ENCODE results near the gene ADSL. TPM values are rescaled to one million over a fixed set of nuclear protein-coding genes. Genes with fewer than 3 reads are reported as not detected.

Gene ADSL
- total RNA-seq, 2 experiments from 2014 or later: 156 to 160 TPM

GRCh38 chr22:40409613-40410113, 63.4 kb downstream of the ADSL start:
- CTCF ChIA-PET: interaction anchor here (2.3 kb wide), 1 partner anchor 27 kb away, joined by 7 read pairs; no protein-coding TSS in a partner anchor

GRCh38 chr22:40410272-40410671, 64.0 kb downstream of the ADSL start:
- POLR2A ChIA-PET: no interaction called here
- CTCF ChIA-PET: interaction anchor here (0.6 to 2.3 kb wide), 2 partner anchors 27 to 261 kb away, joined by 3 to 7 read pairs; no protein-coding TSS in a partner anchor

More at GRCh38 chr22:40409613-40410113, 63.4 kb downstream of the ADSL start:
- POLR2A ChIA-PET: no interaction called here

- CTCF ChIA-PET: interaction anchor here (0.5 to 2.3 kb wide), 3 partner anchors 24 to 262 kb away, joined by 3 to 7 read pairs (median 3); no protein-coding TSS in a partner anchor
- POLR2A ChIA-PET: no interaction called here
Measured at GRCh38 chr22:40410731-40411505, 64.6 kb downstream of the ADSL start.

GRCh38 chr22:40411506-40411861, 65.2 kb downstream of the ADSL start:
- CTCF ChIA-PET: interaction anchor here (0.5 kb wide), 1 partner anchor 23 kb away, joined by 3 read pairs; no protein-coding TSS in a partner anchor
- POLR2A ChIA-PET: no interaction called here

GRCh38 chr22:40412441-40412840, 66.1 kb downstream of the ADSL start:
- CTCF ChIA-PET: no interaction called here
- POLR2A ChIA-PET: no interaction called here

GRCh38 chr22:40413873-40414272, 67.6 kb downstream of the ADSL start:
- ChIA-PET POLR2A (no interaction called here), CTCF (no interaction called here)

- CTCF ChIA-PET: interaction anchor here (1.4 kb wide), 1 partner anchor 23 kb away, joined by 7 read pairs; no protein-coding TSS in a partner anchor
- POLR2A ChIA-PET: no interaction called here
Measured at GRCh38 chr22:40414311-40414710, 68.0 kb downstream of the ADSL start.

GRCh38 chr22:40414838-40415505, 68.7 kb downstream of the ADSL start:
- POLR2A ChIA-PET: interaction anchor here (0.6 kb wide), 1 partner anchor 13 kb away, joined by 3 read pairs; no protein-coding TSS in a partner anchor
- CTCF ChIA-PET: interaction anchor here (1.0 to 1.4 kb wide), 2 partner anchors 10 to 22 kb away, joined by 3 to 7 read pairs; no protein-coding TSS in a partner anchor

- POLR2A ChIA-PET: interaction anchor here (0.6 kb wide), 2 partner anchors 14 to 139 kb away, joined by 3 read pairs; no protein-coding TSS in a partner anchor
- CTCF ChIA-PET: interaction anchor here (1.0 to 1.4 kb wide), 2 partner anchors 10 to 21 kb away, joined by 3 to 7 read pairs; no protein-coding TSS in a partner anchor
Measured at GRCh38 chr22:40415531-40416266, 69.4 kb downstream of the ADSL start.

- CTCF ChIA-PET: interaction anchor here (0.7 kb wide), 1 partner anchor 21 kb away, joined by 3 read pairs; no protein-coding TSS in a partner anchor
- POLR2A ChIA-PET: no interaction called here
Measured at GRCh38 chr22:40416267-40416570, 69.9 kb downstream of the ADSL start.

- ChIA-PET POLR2A (interaction anchor here (0.7 kb wide), 1 partner anchor 13 kb away, joined by 4 read pairs; no protein-coding TSS in a partner anchor), CTCF (interaction anchor here (0.7 kb wide), 1 partner anchor 20 kb away, joined by 3 read pairs; no protein-coding TSS in a partner anchor)
Measured at GRCh38 chr22:40416636-40417035, 70.3 kb downstream of the ADSL start.

GRCh38 chr22:40417041-40417440, 70.7 kb downstream of the ADSL start:
- ChIA-PET CTCF (interaction anchor here (0.5 to 0.7 kb wide), 2 partner anchors 20 to 50 kb away, joined by 3 to 4 read pairs; no protein-coding TSS in a partner anchor), POLR2A (interaction anchor here (0.7 kb wide), 1 partner anchor 13 kb away, joined by 4 read pairs; no protein-coding TSS in a partner anchor)

- ChIA-PET CTCF (interaction anchor here (0.5 to 1.1 kb wide), 2 partner anchors 19 to 51 kb away, joined by 4 read pairs; no protein-coding TSS in a partner anchor), POLR2A (no interaction called here)
Measured at GRCh38 chr22:40417881-40418280, 71.6 kb downstream of the ADSL start.

GRCh38 chr22:40418366-40419201, 72.3 kb downstream of the ADSL start:
- POLR2A ChIA-PET: no interaction called here
- CTCF ChIA-PET: interaction anchor here (1.1 kb wide), 1 partner anchor 18 kb away, joined by 4 read pairs; no protein-coding TSS in a partner anchor

GRCh38 chr22:40419718-40420117, 73.4 kb downstream of the ADSL start:
- ChIA-PET CTCF (interaction anchor here (0.9 to 1.3 kb wide), 2 partner anchors 18 to 19 kb away, joined by 3 to 4 read pairs; no protein-coding TSS in a partner anchor), POLR2A (no interaction called here)

GRCh38 chr22:40420341-40421081, 74.2 kb downstream of the ADSL start:
- POLR2A ChIA-PET: no interaction called here
- CTCF ChIA-PET: interaction anchor here (0.9 to 1.3 kb wide), 2 partner anchors 17 to 20 kb away, joined by 3 to 4 read pairs; no protein-coding TSS in a partner anchor

- CTCF ChIA-PET: no interaction called here
- POLR2A ChIA-PET: no interaction called here
Measured at GRCh38 chr22:40421082-40421350, 74.7 kb downstream of the ADSL start.

GRCh38 chr22:40421941-40422340, 75.6 kb downstream of the ADSL start:
- ChIA-PET POLR2A (no interaction called here), CTCF (interaction anchor here (1.8 kb wide), 1 partner anchor 15 kb away, joined by 4 read pairs; no protein-coding TSS in a partner anchor)

Data from activated CD8-positive, alpha-beta memory T cell treated with anti-CD3 and anti-CD28 coated beads for 36 hours (primary cell).